NCI-H226 (cell line): ENCODE measurements around the gene SLC5A8.
"Not testable (repeated sequence)": the region's sequence is repeated elsewhere in the genome, so short reads cannot be mapped to it uniquely, and the experiment has no call there.

Source experiments
- DNase-seq: peaks from one replicate; pipeline ENCODE4 v3.0.0-alpha.2; 2015

Gene SLC5A8

DNA sequence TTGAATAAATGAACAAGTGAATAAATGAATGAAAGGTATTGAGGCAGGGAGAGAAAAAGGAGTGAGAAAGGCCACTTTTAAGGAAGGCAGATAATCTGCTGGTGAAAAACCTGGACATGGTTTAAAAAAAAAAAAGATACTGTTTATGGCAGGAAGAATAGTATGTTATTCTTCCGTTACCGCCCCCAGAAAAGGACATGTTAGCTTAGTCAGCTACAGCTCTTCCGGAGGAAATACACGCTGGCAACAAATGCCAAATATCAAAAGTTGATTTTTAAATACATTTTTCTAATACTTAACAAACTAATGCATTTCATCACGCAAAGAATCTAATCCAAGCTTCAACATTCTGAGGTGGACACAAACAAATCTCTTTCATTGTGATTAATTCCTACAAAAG lies 43.2 kb downstream of the SLC5A8 start:
- no peak for DNase-seq

DNA sequence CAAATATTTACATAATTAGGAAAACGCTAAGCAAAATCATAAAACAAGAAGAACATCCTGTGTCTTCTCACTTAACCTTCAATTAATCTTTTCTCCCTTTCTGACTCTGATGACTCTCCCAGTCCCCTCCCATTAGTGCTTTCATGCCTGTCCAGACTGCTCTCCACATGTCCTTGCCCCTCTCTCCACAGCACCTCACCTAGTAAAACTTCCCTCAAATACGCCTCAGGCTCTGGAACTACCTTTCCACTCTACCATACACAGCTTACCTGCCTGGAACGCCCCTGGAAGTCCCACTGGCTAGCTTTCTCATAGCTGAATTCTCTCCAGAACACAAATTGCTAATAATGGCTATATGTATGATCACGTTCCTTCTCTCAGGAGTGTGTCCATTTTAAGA lies 44.7 kb downstream of the SLC5A8 start:
- no peak for DNase-seq

DNA sequence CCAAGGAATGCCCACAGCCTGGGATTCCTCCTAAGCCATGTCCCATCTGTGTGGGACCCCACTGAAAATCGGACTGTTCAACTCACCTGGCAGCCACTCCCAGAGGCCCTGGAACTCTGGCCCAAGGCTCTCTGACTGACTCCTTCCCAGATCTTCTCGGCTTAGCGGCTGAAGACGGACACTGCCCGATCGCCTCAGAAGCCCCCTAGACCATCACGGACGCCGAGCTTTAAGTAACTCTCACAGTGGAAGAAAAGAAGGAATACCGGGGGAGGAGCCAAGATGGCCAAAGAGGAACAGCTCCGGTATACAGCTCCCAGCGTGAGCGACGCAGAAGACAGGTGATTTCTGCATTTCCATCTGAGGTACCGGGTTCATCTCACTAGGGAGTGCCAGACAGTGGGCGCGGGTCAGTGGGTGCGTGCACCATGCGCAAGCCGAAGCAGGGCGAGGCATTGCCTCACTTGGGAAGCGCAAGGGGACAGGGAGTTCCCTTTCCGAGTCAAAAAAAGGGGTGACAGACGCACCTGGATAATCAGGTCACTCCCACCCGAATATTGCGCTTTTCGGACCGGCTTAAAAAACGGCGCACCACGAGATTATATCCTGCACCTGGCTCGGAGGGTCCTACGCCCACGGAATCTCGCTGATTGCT lies 64.1 kb downstream of the SLC5A8 start:
- DNase-seq, result not testable (repeated sequence)

DNA sequence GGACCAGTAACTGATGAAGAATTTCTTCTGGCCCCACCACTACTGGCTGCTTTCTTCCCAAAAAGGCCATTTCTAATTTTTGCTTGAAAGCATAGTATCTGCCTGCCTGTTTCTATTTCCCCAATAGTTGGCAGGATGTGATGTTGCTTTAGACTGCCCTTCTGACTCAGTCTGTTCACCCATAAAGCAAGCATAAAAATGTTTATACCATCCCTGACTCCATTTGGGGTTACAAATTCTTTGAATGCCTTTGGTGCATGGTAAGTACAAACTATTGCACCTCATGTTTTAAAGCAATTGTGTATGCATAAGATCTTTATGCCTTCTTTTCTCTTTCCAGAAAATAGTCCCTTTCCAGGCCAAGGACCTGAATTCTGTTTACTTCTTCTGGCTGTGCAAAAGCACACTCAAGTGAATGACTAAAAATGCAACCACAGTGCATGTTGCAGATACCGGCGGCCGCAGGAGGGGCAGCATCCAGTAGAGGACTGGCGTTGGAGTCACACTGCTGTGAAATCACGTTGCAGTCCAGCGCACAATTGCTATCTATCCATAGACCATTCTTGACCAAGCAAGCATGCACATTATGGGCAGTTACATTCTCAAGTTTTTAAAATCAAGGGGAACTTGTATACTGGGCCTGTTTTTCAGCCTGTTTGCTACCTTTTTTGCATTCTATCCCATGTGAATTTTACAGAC lies 82.4 kb downstream of the SLC5A8 start:
- peak; percentile 71 for DNase-seq

DNA sequence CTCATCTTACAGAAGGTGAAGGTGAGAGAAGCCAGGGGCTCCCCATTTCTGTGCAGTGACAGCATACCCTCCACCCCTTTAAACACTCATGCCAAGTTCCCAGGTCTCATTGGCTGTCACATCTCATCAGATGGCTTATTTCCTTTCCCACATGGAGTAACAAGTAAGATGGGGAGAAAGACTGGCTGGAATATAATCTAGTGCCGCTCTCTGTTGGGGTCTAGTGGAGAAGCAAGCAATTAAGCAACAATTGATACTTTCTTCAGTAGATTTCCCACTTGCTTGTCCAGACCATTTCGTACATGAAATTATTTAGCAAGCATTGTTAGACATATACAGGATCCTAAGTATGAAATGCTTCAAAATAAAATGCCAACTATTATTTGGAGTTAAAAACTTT lies 92.2 kb downstream of the SLC5A8 start:
- DNase-seq, result no peak

DNA sequence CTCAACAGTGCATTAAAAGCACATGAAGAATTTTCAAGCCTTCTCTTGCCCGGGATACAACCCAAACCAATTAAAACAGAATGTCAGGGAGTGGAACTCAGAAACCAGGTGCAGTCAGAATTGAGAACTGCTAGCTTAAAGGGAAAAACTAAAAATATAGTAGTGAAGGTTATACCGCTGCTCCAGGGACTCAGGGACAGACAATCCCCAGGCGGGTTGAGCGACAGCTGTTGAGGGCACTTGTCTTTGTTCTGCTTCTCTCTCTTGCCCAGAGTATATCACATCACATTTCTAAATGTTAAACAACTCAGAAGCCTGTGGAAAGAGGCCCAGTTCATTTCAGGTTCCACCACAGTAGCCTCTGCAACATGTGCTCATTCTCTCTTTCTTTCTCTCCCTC lies 93.1 kb downstream of the SLC5A8 start:
- DNase-seq, result no peak

DNA sequence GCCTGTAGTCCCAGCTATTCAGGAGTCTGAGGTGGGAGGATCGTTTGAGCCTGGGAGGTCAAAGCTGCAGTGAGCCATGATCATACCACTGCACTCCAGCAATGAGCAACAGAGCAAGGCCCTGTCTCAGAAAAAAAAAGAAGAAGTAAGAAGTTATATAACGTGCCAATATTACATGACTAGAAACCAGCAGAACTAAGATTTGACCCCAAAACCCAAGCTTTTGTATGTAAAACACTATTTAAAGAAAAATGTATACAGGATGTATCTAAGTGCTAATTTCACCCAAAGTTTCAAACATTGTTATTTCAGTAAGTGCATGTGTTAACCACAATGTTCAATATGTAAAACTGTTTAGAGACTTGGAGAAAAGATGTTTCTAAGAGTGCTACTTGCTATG lies 94.7 kb downstream of the SLC5A8 start:
- DNase-seq, result no peak

DNA sequence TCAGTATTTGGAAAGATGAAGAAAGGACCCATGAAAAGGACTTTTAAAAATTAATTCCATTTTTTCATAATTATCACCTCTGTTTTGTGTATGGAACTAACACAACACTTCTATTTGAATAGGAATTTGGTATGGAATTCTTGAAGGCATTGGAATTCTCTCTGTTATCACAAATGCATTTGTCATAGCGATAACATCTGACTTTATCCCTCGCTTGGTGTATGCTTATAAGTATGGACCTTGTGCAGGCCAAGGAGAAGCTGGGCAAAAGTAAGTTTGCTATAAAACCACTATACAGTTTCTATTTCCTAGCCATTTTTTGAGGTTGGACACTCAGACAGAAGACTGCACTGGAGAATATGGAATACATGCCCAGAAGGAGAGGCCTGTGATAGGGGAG lies 98.6 kb downstream of the SLC5A8 start:
- DNase-seq, result peak; percentile 67

DNA sequence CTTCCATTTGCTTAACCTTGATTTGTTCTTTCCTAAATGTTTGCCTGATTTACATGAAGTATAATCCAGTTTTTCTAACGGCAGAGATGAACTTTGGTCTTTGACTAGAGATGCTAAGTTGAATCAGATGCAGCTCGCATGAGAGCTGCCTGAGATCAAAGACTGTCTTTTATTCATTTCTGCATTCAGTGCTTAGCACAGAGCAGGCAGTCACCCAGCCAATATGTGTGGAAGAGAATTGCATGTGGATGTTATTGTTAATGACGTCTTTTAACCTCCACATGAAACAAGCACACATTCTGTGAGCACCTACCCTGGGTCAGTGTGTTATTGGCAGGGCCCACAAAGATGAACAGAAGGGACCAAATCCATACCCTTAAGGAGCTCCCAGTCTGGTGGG lies 99.2 kb downstream of the SLC5A8 start:
- DNase-seq, result no peak

DNA sequence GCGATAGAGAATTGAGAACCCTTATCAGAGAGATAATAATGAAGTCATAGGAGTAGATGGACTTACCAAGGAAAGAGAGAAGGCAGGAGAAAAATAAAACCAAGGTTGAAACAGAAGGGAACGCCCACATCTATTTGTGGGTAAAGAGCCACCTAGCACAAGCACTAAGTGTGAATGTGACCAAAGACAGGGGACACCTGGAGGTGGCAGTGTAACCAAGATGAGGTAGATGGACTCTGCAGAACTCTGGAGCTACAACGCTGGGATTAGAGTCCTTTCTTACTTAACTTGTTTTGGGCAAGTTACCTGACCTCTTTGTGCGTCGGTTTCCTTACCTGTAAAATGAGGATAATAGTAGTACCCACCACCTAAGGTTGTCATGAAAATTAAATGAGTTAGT lies 101.9 kb downstream of the SLC5A8 start:
- DNase-seq, result no peak

DNA sequence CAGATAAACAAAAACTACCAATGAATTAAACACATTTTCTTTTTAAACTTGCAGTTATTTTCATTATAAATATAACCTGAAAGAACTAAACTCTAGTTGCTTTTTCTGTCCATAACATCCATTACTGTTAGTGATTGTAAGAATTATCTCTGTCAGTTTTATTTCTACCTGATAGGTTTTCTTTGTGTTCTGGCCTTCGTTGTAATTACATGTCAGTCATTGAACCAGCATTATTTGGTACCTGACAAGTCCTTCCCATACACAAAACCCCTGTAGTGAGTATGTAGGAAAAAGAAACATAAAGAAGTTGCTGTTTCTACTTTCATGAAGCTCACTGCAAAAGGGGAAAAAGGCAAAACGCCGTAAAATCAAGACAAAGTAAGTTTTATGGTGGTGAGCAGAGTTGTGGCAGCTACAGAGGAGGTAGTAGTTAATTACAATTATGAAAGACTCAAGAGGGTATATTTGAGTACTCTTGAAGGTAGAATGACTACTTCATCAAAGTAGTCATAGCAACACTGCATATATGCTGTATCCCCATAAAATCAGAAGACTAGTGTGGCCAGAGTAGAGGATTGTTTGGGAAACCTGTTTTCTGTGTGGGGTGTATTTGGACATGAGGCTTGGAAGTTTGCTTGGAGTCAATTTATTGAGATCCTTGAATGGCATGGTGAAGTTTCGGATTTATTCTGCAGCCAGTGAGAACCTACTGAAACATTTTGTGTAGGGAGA lies 102.8 kb downstream of the SLC5A8 start:
- DNase-seq, result no peak
